A204.1 (cell line): ENCODE data around the gene FGD2.
A peak's percentile ranks its signal among the peaks of the same experiment; 100 is the strongest.

Source experiments
- FAIRE-seq: peaks from 2 replicates; lab custom pipeline; 2012; peaks lifted over from hg19 to GRCh38; lab: Jason Lieb, UNC

Gene FGD2

DNA sequence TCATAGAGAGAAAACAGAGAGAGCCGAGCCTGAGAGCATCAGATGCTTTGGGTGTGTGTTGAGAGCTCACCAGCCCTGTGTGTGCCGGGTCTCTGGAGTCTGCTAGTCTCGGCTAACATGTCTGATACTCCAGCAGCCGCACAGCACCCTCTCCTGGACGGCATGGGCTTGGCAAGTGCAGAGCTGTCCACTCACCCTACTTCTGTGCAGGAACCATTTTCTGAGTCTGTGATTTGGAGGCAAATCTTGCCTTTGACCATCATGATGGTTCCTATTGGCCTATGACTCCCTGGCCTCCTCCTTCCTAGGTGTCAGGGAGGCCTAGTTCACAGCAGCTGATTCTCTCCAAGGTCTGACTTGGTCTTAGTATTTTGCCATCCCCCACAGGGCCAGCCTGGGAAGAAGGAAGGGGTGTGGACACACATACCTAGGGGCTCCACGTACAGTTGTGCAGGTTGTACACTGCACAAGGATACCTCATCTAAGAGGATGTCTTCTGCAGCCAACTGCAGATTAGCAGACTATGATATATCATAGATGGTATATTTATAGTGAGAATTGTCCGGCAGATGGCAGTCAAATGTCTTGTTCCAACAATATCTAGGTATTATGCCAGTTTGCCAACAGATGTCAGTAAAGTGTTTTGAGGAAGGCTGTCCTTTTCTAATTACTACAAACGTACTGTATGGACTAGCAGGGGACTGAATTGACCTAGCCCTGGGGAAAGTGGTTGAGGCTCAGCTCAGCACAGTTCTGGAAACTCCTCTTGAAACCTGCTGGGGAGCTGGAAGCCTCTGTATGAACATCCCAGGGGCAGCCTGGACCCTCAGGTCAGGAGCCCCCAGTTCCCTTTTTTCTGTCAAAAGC, 13.0 kb downstream of the FGD2 start:
- peak; percentile 86 for FAIRE-seq

DNA sequence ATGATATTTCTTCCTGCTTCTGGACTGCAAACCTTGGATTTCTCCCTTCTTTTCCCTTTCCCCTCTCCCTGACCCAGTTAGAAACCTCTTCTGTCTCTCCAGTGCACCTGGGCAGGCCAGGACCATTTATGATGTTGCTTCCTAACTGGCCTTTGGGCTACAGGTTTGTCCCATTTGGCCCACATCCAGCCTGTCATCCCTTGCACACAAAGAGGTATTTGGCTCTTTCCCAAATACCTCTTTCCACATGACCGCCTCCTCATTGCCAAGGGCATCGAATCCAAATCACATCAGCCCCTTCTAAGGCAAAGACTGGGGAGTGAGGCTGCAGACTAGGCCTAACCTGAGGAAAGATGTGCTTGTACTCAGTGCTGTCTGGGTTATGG, 13.6 kb downstream of the FGD2 start:
- FAIRE-seq: no peak

DNA sequence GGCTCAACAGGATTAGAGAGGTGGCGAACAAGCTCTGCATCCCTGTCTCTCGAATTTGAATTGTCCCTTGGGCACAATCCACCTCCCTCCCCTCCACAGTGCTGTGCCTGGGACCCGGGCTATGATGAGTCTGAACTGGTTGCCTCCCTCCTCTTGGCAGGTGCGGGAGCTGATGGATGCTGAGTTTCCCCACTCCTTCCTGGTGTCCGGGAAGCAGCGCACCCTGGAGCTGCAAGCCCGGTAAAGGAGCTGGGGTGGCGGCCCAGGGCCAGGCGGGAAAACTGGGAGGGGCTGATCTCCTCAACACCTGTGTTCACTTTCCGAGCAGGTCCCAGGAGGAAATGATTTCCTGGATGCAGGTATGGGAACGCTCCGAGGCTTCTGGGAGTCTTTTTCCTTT, 14.9 kb downstream of the FGD2 start:
- FAIRE-seq: no peak

DNA sequence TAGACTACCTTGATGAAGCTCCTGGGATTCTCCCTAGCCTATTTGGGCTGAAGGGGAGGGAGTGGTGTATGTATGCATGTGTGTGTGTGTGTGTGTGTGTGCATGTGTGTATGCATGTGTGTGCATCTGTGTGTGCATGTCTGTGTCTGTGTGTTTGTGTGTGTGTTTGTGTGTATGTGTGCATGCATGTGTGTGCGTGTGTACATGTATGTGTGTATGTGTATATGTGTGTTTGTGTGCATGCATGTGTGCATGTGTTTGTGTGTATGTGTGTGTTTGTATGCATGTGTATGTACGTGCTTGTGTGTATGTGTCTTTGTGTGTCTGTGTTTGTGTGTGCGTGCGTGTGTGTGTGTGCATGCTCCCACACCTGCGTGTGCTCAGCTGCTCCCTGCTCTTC, 15.4 kb downstream of the FGD2 start:
- FAIRE-seq: no peak

DNA sequence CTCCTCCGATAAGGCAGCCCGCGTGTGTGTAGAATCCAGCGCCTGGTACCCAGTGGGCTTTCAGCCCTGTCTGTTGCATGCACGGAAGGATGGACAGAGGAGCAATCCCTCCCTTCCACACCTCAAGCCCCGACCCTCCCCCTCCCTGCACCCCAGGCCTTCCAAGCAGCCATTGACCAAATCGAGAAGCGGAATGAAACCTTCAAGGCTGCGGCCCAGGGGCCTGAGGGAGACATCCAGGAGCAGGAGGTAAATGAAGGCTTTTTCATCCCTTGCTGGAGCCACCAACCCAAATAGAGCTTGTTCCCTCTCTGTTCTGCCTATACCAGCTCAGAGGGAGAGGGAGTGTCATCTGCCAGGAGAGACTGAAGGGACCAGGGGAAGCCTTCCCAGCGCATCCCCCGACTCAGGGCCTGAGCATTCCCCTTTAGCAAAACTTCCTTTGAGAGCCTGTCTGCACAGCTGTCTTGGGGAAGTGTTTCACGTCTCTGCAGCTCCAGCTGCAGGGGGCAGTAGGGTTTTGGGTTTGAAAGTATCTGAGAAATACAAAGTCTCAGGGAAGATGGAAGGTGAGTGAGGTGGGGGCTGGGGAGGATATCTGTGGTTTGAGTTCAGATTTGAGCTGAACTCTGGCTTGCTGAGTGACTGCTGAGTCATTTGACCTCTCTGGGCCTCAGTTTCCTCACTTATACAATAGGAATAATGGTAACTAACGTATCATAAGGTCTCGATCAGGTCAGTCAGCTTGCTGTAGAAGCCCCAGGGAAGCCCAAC, 16.1 kb downstream of the FGD2 start:
- FAIRE-seq: no peak

DNA sequence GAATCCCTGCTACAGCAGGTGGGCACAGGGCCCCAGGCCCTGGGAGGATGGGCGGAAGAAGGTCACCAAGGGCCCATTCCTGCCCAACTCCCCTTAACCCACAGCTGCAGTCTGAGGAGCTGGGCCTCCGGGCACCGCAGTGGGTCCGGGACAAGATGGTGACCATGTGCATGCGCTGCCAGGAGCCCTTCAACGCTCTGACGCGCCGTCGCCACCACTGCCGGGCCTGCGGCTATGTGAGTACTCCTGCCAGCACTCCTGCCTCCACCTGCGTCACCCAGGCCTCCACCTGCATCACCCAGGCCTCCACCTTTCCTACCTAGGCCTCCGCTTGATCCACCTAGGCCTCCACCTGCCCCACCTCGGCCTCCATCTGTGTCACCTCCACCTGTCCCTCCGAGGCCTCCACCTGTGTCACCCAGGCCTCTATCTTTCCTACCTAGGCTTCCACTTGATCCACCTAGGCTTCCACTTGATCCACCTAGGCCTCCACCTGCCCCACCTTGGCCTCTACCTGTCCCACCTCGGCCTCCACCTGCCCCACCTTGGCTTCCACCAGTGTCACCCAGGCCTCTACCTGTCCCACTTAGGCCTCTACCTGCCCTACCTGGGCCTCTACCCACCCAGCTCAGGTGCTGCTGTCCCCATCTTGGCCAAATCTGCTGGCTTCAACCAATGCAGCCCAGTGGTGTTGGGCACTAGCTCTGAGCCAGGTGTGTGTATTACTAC, 16.8 kb downstream of the FGD2 start:
- FAIRE-seq: no peak

DNA sequence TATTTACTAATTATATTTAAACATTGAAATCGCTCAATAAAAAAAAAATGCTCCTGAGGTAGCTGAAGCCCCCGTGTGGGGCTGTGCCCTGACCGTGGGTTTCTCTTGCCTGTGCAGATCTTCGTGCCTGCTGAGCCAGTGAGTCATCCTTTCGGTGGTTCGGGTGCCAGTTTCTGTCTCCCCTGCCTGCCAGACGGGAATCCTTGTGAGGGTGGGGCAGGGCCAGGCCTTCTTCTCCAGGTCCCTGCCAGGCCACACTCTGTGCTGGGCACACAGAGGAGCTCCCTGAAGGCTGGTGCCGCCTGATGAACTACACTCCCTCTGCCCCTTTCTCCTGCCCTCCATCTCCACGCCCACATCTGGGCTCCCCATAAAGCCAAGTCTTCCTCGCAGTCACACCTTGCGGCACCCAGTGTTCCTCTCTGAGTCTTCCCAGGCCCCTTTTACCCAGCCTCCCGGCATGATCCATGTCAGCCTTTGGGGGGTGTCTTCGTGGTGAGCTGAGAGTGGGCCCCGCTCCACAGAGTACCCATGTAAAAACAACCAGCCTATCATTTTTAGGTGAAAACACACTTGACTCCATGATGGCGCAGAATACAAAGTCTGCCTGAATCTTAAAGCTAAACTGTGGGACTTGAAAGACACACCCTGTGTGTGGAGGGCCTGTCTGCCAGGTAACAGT, 19.3 kb downstream of the FGD2 start:
- no peak for FAIRE-seq

DNA sequence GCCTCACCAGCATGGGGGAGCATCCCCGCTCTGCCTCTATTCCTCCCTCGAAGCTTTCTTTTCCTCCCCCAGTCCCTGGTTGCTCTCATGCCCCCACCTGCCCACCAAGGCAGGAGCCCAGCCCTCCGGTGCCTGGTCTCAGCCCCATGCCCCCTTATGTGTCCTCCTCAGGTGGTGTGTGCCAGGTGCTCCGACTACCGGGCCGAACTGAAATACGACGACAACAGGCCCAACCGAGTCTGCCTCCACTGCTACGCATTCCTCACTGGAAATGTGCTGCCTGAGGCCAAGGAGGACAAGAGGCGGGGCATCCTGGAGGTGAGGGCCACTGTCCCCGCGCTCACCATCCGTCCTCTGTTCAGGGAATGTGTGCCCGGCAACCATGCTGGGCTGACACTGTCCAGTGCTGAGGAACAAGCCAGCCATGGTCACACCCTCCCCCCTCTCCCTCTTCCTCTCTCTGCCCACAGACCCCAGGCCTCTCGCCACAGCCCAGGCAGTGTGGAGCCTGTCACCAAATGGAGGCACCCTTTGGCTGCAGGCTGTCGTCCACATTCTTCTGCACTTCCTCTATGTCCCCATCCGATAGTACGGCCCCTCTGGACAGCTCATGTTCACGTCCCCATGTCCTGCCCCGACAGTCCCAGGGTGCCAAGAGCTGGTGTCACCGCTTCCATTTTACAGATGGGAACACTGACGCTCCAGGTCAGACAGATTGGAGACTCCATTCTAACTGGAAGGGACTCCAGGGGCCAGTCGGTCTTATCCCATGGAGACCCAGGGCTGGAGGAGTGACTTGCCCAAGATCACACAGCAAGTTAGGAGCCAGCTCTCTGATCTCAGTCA, 20.4 kb downstream of the FGD2 start:
- no peak for FAIRE-seq

DNA sequence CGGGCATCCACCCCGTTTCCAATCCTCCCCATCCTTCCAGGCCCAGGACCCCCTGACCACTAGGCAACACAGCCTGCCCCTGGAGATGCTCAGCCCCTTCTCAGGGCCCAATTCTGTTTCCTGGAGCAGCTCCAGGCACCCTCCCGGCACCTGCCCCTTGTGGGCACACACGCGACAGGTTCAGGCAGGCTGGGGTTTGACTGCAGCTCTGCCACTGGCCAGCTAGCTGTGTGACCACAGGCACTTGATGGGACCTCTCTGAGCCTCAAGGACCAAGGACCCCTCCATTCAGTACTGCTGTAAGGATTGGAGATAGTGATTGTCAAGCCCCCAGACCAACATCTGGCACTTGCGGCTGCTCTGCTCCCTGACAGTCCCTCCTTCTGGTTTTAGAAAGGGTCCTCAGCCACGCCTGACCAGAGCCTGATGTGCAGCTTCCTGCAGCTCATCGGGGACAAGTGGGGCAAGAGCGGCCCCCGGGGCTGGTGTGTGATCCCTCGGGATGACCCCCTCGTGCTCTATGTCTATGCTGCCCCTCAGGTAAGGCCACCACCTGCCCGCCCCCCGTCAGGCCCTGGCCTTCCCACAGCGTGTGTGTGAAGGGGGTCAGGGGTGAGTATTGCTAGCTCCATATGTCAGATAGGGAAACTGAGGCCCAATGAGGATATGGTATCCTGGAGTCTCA, 21.7 kb downstream of the FGD2 start:
- no peak for FAIRE-seq

DNA sequence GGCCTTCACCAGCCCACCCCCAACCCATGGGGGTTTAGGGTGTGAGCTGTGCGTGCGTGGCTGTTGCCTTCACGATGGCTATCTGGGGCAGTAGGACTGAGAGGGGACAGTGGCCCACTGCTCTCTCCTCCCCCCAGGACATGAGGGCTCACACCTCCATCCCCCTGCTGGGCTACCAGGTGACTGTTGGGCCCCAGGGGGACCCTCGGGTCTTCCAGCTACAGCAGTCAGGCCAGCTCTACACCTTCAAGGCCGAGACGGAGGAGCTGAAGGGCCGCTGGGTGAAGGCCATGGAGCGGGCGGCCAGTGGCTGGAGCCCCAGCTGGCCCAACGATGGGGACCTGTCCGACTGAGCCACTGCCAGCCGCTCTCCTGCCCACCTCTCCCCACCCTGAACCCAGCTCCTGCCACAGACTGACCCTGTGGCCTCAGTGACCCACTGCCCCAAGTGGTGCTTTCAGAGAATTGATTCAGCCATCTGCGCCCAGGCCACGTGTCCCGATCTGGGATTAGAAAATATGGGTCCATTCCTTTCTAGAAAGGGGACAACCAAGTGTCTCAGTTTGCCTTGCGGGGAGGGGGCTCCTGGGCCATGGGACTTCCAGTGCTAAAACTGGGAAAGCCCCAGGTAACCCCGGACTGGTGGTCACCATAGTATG, 22.5 kb downstream of the FGD2 start:
- no peak for FAIRE-seq

DNA sequence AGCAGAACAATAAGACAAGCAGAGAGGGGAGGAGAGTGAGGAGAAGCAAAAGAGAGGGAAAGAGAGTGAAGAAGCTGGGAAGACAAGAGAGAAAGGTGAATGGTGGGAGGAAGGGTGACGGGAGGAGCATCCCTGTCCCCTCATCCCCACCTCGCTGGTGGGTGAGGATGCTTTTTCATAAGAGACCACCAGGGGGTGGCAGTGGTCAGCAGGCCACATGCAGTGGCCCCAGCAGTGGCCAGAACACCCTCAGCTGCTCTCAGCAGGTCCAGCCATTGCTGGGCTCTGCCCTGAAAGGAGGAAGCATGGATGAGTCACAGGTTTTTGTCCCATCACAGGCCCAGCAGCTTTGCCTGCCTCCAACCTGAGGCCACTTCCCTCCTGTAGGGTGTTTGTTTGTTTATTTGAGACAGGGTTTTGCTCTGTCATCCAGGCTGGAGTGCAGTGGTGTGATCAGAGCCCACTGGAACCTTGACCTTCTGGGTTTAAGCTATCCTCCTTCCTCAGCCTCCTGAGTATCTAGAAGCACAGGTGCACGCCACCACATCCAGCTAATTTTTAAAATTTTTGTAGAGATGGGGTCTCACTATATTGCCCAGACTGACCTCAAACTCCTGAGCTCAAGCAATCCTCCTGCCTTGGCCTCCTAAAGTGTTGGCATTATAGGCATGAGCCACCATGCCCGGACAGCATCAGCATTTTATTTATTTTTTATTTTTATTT, 24.0 kb downstream of the FGD2 start:
- no peak for FAIRE-seq

DNA sequence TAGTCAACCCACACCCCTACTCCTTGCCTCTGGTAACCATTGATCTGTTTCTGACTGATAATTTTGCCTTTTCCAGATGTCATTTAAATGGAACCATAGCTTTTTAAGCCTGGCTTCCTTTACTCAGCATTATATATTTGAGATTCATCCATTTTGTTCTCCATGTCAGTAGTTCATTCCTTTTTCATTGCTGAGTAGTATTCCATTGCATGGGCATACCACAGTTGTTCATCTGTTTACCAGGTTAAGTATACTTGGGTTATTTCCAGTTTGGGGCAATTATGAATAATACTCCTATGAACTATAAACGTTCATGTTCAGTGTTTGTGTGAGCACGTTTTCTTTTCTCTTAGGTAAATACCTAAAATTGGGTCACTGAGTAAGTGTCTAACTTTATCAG, 25.1 kb downstream of the FGD2 start:
- FAIRE-seq: no peak

DNA sequence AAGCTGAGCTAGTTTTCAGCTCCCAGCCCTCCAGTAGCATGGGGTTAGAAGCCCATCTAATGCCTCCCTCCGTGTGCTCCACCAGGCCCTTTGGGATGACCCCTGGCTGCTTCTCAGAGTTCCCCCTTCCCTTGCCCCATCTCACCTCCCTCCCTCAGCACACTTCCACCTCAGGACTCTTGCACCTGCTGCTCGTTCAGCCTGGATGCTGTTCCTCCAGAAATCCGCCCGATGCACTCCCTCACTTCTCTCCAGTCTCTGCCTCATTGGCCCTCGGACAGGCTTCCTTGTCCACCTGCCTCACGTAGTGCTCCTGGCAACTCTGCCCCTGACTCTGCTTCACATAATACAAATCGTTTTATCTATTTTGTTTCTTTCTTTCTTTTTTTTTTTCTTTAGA, 26.8 kb downstream of the FGD2 start:
- no peak for FAIRE-seq

DNA sequence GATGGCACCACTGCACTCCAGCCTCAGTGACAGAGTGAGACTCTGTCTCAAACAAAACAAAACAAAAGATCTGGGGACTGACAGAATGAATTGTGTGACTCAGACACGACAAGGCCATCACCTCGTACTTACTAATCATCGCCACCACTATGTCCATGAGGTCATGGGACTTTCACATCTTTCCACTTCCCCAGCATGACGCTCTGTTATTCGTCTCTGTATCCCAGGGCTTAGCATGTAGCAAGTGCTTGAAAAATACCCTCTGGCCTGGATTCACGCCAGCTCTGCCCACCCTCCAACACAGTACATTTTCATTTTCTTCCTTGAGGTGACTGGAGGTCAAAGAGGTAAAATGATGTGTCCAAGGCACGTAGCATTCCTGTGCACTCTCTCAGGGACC, 27.8 kb downstream of the FGD2 start:
- no peak for FAIRE-seq

DNA sequence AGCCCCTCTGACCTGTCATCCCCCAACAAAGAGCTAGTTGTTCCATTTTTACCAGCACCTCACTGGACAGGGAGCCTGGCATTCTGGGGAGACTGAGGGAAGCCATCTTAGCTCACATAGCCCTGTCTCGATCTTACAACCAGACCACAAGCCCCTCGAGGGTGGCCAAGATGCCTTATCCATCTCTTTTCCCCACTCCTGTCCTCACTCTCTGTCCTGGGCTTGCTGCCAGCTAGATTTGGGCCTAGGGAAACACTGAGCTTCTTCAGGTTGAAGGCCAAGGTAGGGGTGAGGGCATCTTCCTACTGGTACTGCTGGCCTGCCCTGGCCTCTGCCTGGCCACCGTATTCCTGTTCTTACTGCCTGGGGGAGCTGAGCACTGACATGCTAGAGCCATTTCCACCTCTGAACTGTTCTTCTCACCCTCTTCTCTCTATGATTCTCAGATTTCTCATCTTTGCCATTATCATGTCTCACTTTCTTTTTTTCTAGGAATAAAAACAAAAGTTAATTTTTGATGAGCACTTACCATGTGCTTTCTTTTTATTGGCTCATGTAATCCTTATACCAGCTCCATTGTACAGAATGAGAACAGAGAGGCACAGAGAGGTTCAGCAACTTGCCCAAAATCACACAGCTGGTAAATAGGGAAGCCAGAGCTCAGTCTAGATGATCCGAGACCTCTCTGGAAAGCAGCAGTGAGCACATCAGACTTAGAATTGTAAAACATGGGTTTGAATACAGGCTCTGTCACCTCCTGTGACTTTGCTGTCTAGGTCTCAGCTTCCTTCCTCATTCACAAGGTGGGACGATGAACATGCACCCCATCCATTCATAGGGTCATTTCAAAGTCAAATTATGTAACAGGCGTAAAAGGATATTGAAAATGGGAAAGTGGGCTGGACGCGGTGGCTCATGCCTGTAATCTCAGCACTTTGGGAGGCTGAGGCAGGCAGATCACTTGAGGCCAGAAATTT, 28.7 kb downstream of the FGD2 start:
- FAIRE-seq: no peak

DNA sequence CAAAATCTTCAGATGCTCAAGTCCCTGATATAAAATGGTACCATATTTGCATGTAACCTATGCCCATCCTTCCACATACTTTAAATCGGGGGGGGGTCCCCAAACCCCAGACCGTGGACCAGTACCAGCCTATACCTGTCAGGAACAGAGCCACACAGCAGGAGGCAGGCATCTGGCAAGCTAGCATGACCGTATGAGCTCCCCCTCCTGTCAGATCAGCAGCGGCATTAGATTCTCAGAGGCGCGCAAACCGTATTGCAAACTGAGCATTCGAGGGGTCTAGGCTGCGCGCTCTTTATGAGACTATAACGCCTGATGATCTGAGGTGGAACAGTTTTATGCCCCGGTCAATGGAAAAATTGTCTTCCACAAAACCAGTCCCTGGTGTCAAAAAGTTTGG, 30.7 kb downstream of the FGD2 start:
- no peak for FAIRE-seq

DNA sequence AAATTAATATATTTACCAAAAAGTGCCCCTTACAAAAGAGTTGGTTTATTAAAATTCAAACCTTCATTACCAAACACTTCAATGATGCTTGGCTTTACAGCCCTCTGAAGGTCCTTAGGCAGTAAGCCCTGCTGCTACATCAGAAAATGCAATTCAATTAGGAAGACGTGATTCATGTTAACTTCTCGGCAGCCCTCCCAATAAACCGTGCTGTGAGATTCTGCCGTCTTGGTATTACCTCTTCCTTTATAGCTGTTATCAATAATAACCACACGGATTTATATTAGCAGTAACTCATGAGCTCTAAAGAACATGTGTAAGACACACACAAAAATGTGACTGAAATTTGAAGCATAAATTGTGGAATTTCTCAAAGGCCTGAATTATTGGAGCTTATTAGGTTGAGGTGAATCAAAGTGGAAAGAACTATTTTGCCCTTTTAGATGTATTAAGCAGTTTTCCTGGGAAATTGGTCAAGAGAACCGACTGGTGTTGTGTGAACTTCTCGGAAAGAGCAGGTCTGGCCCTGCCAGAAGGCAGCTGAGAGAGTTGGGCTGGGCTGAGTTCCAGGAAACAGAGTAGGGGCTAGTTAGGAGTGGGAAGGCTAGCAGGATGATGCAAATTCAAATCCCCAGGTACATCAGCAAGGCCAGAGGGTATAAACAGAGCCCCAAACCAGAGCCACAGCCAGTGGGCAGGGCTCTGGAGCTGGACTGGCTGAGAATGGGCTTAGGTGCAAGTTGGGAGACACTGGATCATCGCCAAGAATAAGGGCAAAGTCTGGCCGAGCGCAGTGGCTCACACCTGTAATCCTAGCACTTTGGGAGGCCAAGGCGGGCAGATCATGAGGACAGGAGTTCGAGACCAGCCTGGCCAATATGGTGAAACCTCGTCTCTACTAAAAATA, 33.1 kb downstream of the FGD2 start:
- no peak for FAIRE-seq
